GDM1 (cell line): ENCODE measurements around the gene CBLC.

Experiments used
- DNase-seq: peaks from one replicate; lab custom pipeline; 2025; lab: John Stamatoyannopoulos, UW

CBLC gene

DNA sequence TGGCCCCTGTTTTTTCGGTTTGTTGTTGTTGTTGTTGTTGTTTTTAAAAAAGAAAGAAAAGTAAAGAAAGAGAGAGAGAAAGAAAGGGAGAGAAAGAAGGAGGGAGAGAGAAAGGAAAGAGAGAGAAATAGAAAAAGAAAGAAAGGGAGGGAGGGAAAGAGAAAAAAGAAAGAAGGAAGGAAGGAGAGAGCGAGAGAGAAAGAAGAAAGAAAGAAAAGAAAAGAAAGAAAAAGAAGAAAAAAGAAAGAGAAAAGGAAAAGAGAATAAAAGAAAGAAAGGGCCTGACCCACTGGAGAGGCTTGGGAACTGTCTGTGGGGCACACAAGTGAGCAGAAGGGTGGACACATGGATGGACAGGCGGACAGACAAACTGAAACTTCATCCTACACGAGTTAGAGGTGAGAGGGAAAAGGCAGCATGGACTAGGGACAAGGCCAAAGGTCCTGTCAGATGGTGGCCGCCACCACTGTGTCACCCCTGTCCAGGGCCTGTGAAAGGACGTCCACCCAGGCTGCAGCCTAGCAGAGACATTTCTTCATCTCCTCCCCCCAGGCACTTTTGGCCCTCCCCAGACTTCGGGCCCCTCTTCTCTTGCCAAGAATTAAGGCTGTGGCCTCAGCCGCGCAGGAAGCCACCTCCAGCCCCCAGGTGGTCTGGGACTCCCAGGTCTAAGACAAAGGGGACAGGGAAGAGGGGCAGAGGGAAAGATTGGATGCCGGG lies 22.1 kb downstream of the CBLC start:
- no peak for DNase-seq

DNA sequence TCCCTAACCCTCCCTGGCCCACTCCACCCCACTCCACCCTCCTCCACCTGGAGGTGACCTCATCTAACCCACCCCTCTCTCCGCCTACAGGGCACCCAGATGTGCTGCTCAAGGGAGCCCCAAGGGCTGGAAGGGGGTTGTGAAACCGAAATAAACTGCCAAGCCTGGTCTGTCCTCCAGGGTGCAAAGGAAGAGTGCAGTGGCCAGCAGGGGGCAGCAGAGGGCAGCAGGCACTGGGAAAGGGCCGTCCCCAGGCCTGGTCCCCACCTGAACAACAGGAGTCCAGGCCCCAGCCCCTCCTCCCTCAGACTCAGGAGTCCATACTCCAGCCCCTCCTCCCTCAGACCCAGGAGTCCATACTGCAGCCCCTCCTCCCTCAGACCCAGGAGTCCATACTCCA lies 22.8 kb downstream of the CBLC start:
- peak; percentile 69 for DNase-seq

DNA sequence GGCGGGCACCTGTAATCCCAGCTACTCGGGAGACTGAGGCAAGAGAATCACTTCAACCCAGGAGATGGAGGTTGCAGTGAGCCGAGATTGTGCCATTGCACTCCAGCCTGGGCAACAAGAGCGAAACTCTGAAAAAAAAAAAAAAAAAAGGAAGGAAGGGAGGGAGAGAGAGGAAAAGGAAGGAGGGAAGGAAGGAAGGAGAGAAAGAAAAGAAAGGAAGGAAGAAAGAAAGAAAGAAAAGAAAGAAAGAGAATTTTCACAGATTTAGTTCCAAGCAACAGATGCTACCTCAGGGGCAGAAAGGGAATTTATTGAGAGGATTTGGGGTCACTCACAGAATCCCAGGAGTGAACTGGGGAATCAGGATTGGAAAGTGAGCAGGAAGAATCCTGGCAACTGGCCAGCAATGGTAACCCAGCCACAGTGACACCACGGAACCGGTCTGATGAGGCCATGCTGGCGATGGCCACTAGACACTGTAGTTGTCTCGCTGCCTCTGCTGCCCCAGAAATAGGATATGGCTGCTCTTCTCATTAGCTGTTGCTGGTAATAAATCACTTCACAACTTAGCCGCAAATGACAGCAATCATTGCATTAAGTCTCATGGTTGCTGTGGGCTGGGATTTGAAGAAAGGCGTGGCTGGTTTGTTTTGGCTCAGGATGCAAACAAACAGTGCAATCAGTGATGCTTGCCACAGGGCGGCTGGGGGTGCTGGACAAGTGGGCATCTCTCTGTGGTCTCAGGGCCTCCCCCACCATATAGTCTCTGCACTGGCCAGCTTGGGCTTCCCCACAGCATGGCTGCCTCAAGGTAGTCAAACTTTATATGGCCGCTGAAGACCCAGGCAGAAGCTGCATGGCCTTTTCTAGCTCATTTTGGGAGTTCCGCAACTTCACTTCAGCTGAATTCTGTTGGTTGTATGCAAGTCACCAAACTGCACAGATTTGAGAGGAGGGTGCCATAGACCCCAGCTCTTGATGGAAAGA lies 26.0 kb downstream of the CBLC start:
- DNase-seq = no peak

DNA sequence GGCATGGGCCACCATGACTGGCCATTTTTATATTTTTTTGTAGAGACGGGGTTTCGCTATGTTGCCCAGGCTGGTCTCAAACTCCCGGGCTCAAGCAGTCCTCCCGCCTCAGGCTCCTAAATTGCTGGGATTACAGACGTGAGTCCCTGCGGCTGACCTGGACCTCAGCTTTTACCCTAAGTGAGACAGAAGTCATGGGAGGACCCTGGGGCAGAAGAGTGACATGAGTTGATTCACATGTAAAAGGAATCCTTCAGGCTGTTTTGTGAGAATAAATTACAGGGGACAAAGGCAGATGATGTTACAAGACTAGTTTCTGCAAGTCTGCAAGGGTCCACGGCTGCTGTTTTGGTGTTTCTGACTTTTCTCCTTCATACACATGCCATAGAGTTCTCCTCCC lies 28.6 kb downstream of the CBLC start:
- no peak for DNase-seq

DNA sequence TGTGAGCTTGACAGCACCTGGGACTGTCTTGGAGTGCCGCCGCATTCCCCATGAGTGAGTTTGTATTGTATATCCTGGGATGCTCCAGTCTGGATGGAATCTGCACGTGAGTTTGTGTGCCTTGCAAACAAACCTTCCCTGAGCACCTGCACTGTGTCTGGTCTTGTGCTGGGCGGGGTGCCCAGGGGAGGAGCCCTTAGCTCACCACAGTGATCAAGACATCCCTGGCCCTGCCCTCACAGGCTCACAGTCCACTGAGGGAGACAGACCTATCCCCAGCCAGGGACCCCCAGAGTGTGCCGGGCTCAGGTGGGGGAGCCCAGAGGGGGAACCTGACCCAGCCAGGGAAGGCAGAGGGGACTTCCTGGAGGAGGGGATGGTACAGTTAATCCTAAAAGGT lies 29.5 kb downstream of the CBLC start:
- no peak for DNase-seq

DNA sequence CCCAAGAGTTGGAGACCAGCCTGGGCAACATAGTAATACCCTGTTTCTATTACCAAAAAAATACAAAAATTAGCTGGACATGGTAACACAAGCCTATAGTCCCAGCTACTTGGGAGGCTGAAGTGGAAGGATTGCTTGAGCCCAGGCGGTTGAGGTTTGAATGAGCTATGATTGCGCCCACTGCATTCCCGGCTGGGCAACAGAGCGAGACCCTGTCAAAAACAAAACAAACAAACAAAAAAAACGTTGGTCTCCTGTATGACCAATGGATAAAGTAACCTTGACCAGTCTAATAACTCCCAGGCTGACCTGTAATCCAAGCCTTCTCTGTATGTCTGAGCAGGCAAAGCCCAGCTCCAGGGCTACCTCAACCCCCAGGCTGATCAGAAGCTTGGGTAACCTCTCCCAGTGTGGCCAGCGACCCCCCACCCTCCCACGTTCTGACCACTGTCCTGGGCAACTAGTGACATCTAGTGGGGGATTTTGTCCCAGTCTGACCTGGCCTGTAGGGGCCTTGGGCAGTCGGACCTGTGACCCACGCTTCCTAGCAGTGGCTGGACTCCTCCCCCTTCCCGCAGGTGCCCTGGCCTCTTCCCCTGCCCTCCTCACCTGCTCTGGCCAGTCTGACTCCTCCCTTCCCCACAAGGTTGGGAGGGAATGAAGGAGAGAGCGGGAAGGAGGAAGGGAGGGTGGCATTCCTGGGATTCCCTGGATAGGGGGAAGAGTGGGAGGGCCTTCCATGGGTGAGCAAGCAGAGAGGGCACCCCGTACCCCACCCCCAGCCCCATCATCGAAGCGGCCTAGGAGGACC lies 30.2 kb downstream of the CBLC start:
- DNase-seq = no peak

DNA sequence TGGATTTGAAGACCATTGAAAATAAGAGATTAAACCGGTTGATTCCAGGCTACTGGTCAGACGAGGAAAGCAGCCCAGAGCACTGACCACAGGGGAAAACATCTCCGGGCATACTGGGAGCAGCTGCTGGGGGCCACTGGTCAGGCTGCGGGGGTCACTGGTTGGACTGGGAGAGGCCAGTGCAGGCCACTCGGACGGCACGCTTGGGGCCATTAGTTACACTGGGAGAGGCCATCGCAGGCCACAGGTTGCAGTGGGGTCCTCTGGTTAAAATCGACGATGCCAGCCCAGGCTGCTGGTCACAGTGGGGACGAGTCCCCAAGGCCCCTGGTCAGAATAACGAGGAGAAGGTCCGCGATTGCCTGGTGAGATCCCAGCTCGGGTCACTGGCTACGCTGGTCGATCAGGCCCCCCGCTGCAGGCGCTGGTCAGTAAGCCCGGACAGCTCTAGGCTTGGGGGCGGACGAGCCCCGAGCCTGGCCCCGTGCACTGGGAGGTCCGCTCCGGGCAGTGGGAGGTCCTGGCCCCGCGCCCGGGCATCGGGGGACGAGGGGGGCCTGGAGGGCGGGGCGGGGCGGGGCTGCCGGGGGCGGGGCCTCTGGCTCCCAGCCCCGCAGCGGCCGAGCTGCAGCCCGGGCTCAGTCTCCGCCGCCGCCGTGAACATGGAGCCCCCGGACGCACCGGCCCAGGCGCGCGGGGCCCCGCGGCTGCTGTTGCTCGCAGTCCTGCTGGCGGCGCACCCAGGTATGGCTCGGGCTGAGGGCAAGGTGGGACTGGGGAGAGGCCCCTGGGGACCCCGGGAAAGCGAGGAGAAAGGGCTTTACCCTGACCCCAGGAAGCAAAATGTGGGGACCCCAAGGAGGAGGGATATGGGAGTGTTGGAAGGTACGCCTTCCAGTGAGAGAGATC lies 31.0 kb downstream of the CBLC start, which contains the start of gene BCAM:
BCAM (plus strand) TSS at position 641 of the 909 bp plus-strand sequence; CDS start at position 663, 22 bp downstream.
- DNase-seq = no peak

DNA sequence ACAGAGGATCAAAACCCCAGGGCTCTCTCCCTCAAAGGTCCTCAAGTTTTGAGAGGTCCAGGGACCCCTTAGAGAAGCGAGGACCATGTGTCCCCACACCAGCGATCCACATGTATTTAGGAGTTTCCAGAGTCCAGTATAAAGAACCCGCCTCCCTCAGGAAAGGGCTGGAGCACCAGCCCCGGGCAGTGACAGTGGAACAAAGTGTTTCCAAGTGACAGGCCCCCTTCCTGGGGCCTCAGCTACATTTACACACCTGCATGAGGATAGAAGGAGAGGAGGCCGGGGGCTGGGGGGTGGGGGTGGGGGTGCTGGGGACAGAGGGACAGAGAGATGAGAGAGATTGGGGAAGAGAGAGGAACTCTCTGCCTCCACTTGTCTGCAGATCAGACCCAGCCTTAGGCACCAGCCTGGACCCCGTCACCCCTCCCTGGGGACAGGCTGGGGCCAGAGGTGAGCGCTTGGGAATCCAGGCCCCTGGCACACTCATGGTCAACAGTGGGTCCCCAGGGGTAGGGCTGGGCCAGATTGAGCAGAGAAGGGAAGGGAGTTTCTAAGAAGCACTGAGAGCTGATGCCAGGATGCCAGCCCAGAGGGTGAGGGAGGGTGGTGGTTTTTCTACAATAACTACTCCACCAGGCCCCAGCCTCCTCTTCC lies 32.0 kb downstream of the CBLC start:
- DNase-seq = no peak

DNA sequence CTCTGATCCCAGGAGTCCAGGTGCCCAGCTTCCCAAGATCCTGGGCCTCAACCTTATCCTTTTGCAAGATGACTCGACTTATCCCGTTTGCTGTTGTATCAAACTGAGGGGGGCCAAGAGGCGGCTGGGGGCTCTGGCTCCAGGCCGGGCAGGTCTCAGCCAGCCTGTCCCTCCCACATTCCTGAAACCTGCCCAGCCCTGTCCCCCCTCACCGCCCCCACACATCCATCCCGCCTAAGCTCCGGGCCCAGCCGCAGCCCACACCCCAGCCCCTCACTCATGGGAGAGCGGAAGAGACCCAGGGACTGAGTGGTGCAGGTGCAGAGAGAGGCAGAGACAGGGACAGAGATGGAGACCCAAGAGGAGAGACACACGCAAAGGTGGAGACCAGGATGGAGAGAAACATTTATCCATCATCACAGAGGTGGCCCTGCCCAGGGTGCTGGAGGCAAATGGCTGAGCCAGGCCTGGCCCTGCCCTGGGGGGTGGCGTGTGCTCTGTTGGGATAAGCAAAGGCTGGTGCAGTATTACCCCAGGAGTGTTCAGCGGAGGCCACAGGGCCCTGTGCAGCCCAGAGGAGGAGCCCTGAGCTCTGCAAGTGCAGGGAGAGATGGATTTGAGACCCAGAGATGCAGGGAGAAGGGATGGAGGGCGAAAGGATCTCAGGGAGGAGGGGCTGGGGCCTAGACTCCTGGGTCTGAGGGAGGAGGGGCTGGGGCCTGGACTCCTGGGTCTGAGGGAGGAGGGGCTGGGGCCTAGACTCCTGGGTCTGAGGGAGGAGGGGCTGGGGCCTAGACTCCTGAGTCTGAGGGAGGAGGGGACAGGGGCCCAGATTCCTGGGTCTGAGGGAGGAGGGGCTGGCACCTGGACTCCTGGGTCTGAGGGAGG lies 32.8 kb downstream of the CBLC start:
- DNase-seq = no peak

DNA sequence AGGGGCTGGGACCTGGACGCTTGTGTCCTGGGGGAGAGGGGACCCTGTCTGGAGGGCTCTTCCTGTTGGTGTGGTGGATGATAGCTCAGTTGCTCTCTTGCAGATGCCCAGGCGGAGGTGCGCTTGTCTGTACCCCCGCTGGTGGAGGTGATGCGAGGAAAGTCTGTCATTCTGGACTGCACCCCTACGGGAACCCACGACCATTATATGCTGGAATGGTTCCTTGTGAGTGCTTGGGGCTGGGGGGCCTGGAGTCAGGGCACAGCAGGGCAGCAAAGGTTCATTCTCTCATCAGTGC lies 33.4 kb downstream of the CBLC start:
- DNase-seq = no peak

DNA sequence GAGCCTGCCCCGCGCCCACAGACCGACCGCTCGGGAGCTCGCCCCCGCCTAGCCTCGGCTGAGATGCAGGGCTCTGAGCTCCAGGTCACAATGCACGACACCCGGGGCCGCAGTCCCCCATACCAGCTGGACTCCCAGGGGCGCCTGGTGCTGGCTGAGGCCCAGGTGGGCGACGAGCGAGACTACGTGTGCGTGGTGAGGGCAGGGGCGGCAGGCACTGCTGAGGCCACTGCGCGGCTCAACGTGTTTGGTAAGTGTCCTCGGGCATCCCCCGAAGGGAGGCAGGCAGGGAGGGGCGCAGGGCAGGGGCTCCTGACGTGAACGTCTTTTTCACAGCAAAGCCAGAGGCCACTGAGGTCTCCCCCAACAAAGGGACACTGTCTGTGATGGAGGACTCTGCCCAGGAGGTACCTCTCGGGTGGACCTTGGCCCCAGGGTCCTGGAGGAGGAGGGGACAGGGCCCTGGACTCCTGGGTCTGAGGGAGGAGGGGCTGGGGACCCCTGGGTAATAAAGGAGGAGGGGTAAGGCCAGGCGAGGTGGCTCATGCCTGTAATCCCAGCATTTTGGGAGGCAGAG lies 34.5 kb downstream of the CBLC start:
- DNase-seq = no peak

DNA sequence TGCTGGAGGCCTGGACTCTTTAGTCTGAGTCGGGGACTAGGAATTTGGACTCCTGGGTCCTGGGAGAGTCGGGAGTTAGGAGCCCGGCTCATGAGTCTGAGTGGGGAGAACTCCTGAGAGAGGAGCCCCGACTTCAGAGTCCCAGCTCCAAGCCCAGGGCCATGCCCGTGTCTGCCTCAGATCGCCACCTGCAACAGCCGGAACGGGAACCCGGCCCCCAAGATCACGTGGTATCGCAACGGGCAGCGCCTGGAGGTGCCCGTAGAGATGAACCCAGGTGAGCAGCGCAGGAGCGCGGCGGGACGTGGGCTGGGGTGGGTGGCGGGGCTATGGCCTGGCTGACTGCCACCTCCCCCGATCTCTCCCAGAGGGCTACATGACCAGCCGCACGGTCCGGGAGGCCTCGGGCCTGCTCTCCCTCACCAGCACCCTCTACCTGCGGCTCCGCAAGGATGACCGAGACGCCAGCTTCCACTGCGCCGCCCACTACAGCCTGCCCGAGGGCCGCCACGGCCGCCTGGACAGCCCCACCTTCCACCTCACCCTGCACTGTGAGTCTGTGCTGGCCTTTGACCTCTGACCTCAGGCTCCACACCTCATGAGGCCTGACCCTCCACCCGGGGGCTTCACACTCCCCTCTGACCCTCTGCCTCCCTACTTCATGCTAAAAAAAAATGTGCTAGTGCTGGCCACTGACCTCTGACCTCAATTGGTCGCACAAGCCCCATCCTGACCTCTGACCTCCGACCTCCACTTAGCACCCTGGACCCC lies 35.6 kb downstream of the CBLC start:
- no peak for DNase-seq

DNA sequence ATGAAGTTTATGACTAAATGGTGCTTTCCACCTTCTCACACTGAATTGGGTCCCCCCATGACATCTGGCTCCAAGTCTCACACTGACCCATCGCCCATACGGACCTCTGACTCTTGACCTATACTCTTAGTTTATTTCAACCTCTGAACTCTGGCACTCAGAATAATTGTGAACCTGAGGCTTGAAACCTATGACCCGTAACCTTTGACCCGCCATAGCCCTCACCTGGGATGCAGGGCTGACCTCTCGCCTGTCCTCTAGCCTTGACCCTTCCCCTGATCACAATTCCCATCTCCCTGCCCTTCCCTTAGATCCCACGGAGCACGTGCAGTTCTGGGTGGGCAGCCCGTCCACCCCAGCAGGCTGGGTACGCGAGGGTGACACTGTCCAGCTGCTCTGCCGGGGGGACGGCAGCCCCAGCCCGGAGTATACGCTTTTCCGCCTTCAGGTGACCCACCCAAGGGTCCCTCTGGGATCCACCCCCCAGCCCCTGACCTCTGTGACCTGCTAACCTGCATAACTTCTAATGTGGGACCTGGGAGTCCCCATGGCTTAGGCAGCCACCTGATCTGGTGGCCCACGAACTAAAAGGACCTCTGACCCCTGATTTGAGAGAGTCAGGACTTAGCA lies 36.3 kb downstream of the CBLC start:
- no peak for DNase-seq

DNA sequence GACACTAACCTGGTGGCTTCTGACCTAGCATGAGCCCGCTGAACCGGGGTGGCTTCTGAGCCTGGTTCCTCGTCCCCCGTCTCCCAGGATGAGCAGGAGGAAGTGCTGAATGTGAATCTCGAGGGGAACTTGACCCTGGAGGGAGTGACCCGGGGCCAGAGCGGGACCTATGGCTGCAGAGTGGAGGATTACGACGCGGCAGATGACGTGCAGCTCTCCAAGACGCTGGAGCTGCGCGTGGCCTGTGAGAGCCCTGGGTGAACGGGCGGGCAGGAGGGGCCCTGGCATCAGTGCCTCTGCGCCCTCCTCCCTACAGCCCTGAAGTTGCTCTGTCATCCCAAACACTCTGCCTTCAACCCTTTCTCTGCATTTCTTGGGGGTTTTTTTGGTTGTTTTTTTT lies 36.8 kb downstream of the CBLC start:
- no peak for DNase-seq

DNA sequence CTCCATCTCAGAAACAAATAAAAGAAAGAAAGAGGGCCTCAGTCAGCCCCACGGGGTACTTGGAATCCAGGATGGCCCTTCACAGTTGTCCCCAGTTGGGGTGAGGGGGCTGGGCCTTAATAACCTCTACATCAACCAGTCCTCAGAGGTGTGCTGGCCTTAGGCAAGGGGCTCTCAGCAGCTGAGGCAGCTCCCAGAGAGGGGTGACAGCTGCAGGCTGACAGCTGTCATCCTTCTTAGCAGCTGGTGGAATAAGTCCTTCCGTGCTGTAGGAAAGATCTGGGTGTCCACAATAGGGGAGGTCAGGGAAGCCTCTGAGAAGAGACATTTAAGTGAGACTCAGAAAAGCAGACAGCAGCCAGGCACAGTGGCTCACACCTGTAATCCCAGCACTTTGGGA lies 38.6 kb downstream of the CBLC start:
- no peak for DNase-seq

DNA sequence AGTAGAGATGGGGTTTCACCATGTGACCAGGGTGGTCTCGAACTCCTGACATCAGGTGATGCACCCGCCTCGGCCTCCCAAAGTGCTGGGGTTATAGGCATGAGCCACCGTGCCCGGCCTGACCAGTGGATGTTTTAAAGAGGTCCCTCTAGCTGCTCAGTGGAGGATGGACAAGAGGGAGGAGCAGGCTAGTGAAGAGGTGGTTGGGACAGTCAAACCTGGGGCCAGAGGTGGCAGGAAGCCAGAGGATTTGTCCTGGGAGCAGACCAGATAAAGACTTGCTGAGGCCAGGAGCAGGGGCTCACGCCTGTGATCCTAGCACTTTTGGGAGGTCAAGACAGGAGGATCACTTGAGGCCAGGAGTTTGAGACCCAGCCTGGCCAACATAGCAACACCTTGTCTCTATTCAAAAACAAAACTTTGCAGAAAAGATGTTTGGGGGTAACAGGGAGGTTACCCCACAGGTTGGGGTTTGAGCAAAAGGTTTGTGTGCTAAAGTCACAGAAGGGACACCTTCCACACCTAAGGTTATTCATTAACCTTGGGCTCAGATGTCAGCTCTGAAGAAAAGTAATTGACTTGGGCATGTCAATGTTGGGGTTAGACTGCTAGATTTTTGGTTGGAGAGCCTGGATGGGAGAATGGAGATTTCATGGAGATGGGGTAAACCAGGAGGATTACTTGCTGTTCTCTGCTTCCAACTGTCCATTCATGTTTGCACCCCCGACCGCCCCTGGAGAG lies 40.2 kb downstream of the CBLC start:
- DNase-seq = no peak

DNA sequence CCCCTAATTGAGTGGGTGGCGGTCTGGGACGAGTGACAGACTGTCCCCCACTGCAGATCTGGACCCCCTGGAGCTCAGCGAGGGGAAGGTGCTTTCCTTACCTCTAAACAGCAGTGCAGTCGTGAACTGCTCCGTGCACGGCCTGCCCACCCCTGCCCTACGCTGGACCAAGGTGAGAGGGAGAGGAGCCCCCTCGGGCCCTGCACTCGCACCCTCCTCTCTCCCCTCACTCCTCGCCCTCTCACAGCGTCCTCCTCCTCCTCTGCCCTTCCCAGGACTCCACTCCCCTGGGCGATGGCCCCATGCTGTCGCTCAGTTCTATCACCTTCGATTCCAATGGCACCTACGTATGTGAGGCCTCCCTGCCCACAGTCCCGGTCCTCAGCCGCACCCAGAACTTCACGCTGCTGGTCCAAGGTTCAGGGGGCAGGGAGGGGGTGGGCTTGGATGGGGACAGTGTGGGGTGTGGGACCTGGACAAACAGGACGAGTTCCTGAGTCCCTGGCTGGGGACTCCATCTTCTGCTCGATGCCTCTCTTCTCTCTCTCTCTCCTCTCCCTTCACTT lies 40.9 kb downstream of the CBLC start:
- DNase-seq = no peak
